HG02642 (cell line): ENCODE data around the gene TDRD10.
"Not testable (repeated sequence)": the region's sequence is repeated elsewhere in the genome, so short reads cannot be mapped to it uniquely, and the experiment has no call there.

Source experiments
- ATAC-seq: cut with Tn5 transposase; IDR thresholded peaks from one replicate; pipeline ENCODE4 v1.9.1; 2021; ENCODE audit warnings: mild to moderate bottlenecking; ENCODE audit not compliant: unreplicated experiment, poor library complexity

TDRD10 gene

GRCh38 chr1:154478639-154479038, 23.4 kb upstream of the TDRD10 start:
- no peak for ATAC-seq

- ATAC-seq = no peak
Measured at GRCh38 chr1:154479764-154480421, 22.1 kb upstream of the TDRD10 start.

- no peak for ATAC-seq
Measured at GRCh38 chr1:154481053-154481452, 21.0 kb upstream of the TDRD10 start.

- ATAC-seq = no peak
Measured at GRCh38 chr1:154483941-154484803, 17.8 kb upstream of the TDRD10 start.

GRCh38 chr1:154485106-154485505, 16.9 kb upstream of the TDRD10 start:
- no peak for ATAC-seq

GRCh38 chr1:154485910-154486496, 16.0 kb upstream of the TDRD10 start:
- ATAC-seq = no peak

GRCh38 chr1:154486756-154487155, 15.3 kb upstream of the TDRD10 start:
- ATAC-seq = not testable (repeated sequence)

GRCh38 chr1:154488922-154489321, 13.1 kb upstream of the TDRD10 start:
- ATAC-seq = no peak

- ATAC-seq = no peak
Measured at GRCh38 chr1:154489695-154490274, 12.2 kb upstream of the TDRD10 start.

- ATAC-seq = no peak
Measured at GRCh38 chr1:154490317-154490716, 11.7 kb upstream of the TDRD10 start.

GRCh38 chr1:154492115-154492514, 9.9 kb upstream of the TDRD10 start:
- no peak for ATAC-seq

GRCh38 chr1:154493276-154493675, 8.7 kb upstream of the TDRD10 start:
- ATAC-seq = no peak

- no peak for ATAC-seq
Measured at GRCh38 chr1:154495496-154496273, 6.3 kb upstream of the TDRD10 start.

GRCh38 chr1:154496383-154496782, 5.6 kb upstream of the TDRD10 start:
- ATAC-seq = no peak

GRCh38 chr1:154497026-154497806, 4.8 kb upstream of the TDRD10 start:
- no peak for ATAC-seq

GRCh38 chr1:154499446-154499845, 2.6 kb upstream of the TDRD10 start:
- no peak for ATAC-seq

- ATAC-seq = no peak
Measured at GRCh38 chr1:154500533-154500932, 1.5 kb upstream of the TDRD10 start.

- no peak for ATAC-seq
Measured at GRCh38 chr1:154501423-154502065, 475 bp upstream of the TDRD10 start.

- ATAC-seq = no peak
Measured at GRCh38 chr1:154502744-154503115, 711 bp downstream of the TDRD10 start.
